A549 (cell line): ENCODE data around the gene CNTNAP5. TPM values are rescaled to one million over a fixed set of nuclear protein-coding genes. Genes with fewer than 3 reads are reported as not detected.

Experiments used
- ATAC-seq, 2 experiments: fragments of 200-7000 bp in 1 of 2; fragments of >200 bp in 1 of 2; cut with Nextera tagmentation in 1 of 2; cut with Tn5 transposase in 1 of 2; 3 replicates each; pipeline versions ENCODE4 v1.8.0 to v1.9.1; 2018 to 2020; ENCODE audit warnings: mild to moderate bottlenecking in 1 of 2, moderate library complexity in 1 of 2
- CTCF ChIA-PET: fragments of 300-600 bp; sonication (Branson Sonifier 250); formaldehyde crosslinking; extraction: SDS; loops from one replicate; lab custom pipeline; 2021; ENCODE audit warnings: antibody characterized with exemption, inconsistent platforms; lab: Yijun Ruan, JAX
- POLR2A ChIA-PET: fragments of 350-600 bp; formaldehyde crosslinking; extraction: SDS; loops from one replicate; lab custom pipeline; 2021; ENCODE audit warnings: antibody characterized with exemption, inconsistent platforms; lab: Yijun Ruan, JAX
- DNase-seq, 2 experiments: peaks; one replicate each; pipeline versions ENCODE4 v3.0.0 to v3.0.0-alpha.2; 2011 to 2016; ENCODE audit warnings: low read depth in 1 of 2, low spot score in 1 of 2
- FAIRE-seq: peaks from 2 replicates; lab custom pipeline; 2011; peaks lifted over from hg19 to GRCh38; lab: Jason Lieb, UNC
- H3K27ac ChIP-seq, 2 experiments: fragments of >200 bp; sonication (Bioruptor Twin); formaldehyde crosslinking; 3 replicates each; pipeline ENCODE4 v1.5.1; 2016 to 2017
- H3K4me1 ChIP-seq: fragments of >200 bp; sonication (Bioruptor Twin); formaldehyde crosslinking; 3 replicates; pipeline ENCODE4 v1.6.1; 2016
- H3K4me2 ChIP-seq: fragments of >200 bp; sonication (Bioruptor Twin); formaldehyde crosslinking; 3 replicates; pipeline ENCODE4 v1.6.1; 2016
- H3K4me3 ChIP-seq: fragments of >200 bp; sonication (Bioruptor Twin); formaldehyde crosslinking; 3 replicates; pipeline ENCODE4 v1.5.1; 2016
- H3K9me3 ChIP-seq: fragments of >200 bp; sonication (Bioruptor Twin); formaldehyde crosslinking; 3 replicates; pipeline ENCODE4 v1.6.1; 2016
- ATOH8 ChIP-seq: fragments of 250-450 bp; sonication (Bioruptor Pico); IDR thresholded peaks from 2 replicates; pipeline ENCODE4 v1.5.0; 2020; ENCODE audit warnings: low read depth, mild to moderate bottlenecking, moderate library complexity
- BHLHE40 ChIP-seq: IDR thresholded peaks from 2 replicates; pipeline ENCODE4 v1.6.1; 2012; ENCODE audit warnings: low read depth, low read length, inconsistent platforms
- CHD4 ChIP-seq: fragments of 200-600 bp; sonication (generic); IDR thresholded peaks from 2 replicates; pipeline ENCODE4 v1.6.1; 2016; ENCODE audit warnings: antibody characterized with exemption, mild to moderate bottlenecking, borderline replicate concordance
- CTCF ChIP-seq: fragments of >200 bp; sonication (Bioruptor Twin); formaldehyde crosslinking; IDR thresholded peaks from 3 replicates; pipeline ENCODE4 v1.5.1; 2016
- E2F6 ChIP-seq: IDR thresholded peaks from 2 replicates; pipeline ENCODE4 v1.6.1; 2012; ENCODE audit warnings: low read depth, borderline replicate concordance
- EHMT2 ChIP-seq: fragments of 200-600 bp; sonication (generic); IDR thresholded peaks from 2 replicates; pipeline ENCODE4 v1.6.1; 2016; ENCODE audit warnings: antibody characterized with exemption, low read depth, mild to moderate bottlenecking, moderate library complexity
- EP300 ChIP-seq, 2 experiments: fragments of >200 bp; sonication (Bioruptor Twin); formaldehyde crosslinking; IDR thresholded peaks; 2 replicates in 1 of 2; 3 replicates in 1 of 2; pipeline ENCODE4 v1.6.1; 2016 to 2017
- FOSB ChIP-seq: fragments of 250-450 bp; sonication (Bioruptor Pico); IDR thresholded peaks from 2 replicates; pipeline ENCODE4 v1.5.0; 2020; ENCODE audit warnings: mild to moderate bottlenecking, moderate library complexity
- GATA3 ChIP-seq: IDR thresholded peaks from 2 replicates; pipeline ENCODE4 v1.6.1; 2012; ENCODE audit warnings: borderline replicate concordance
- HES2 ChIP-seq: fragments of >200 bp; sonication (Bioruptor Twin); formaldehyde crosslinking; IDR thresholded peaks from 2 replicates; pipeline ENCODE4 v1.6.1; 2016
- HEYL ChIP-seq: fragments of 250-450 bp; sonication (Bioruptor Pico); IDR thresholded peaks from 2 replicates; pipeline ENCODE4 v1.8.0; 2021; ENCODE audit warnings: mild to moderate bottlenecking, moderate library complexity
- HOXB5 ChIP-seq: fragments of 250-450 bp; sonication (Bioruptor Pico); IDR thresholded peaks from 2 replicates; pipeline ENCODE4 v1.5.0; 2020; ENCODE audit warnings: mild to moderate bottlenecking, moderate library complexity
- JUNB ChIP-seq: fragments of >200 bp; sonication (Bioruptor Twin); formaldehyde crosslinking; IDR thresholded peaks from 2 replicates; pipeline ENCODE4 v1.6.1; 2016
- MAFK ChIP-seq: fragments of 450-650 bp; IDR thresholded peaks from 2 replicates; pipeline ENCODE4 v1.6.1; 2014; ENCODE audit not compliant: partially characterized antibody
- NFE2L2 ChIP-seq: fragments of 150-350 bp; conservative IDR thresholded peaks from 2 replicates; pipeline ENCODE4 v1.6.1; 2014; ENCODE audit warnings: low read length
- NR3C1 ChIP-seq: fragments of >200 bp; sonication (Bioruptor Twin); formaldehyde crosslinking; IDR thresholded peaks from 3 replicates; pipeline ENCODE4 v1.6.1; 2017
- RAD21 ChIP-seq, 2 experiments: fragments of >200 bp in 1 of 2; sonication (Bioruptor Twin) in 1 of 2; formaldehyde crosslinking in 1 of 2; IDR thresholded peaks in 1 of 2; conservative IDR thresholded peaks in 1 of 2; 2 replicates in 1 of 2; 3 replicates in 1 of 2; pipeline ENCODE4 v1.6.1; 2012 to 2018; ENCODE audit warnings: inconsistent platforms in 1 of 2
- REST ChIP-seq: fragments of 200-600 bp; sonication (generic); IDR thresholded peaks from 2 replicates; pipeline ENCODE4 v1.6.1; 2016; ENCODE audit warnings: antibody characterized with exemption, mild to moderate bottlenecking, moderate library complexity
- RNF2 ChIP-seq: fragments of 200-600 bp; sonication (generic); IDR thresholded peaks from 2 replicates; pipeline ENCODE4 v1.6.1; 2016; ENCODE audit warnings: low read depth, mild to moderate bottlenecking, antibody characterized with exemption, moderate library complexity, borderline replicate concordance
- SREBF2 ChIP-seq: fragments of 450-650 bp; IDR thresholded peaks from 2 replicates; pipeline ENCODE4 v1.6.1; 2014; ENCODE audit warnings: mild to moderate bottlenecking, moderate library complexity
- TFCP2L1 ChIP-seq: fragments of 250-450 bp; sonication (Bioruptor Pico); IDR thresholded peaks from 2 replicates; pipeline ENCODE4 v1.5.0; 2021; ENCODE audit warnings: mild to moderate bottlenecking
- TP53 ChIP-seq: fragments of 250-450 bp; sonication (Bioruptor Pico); IDR thresholded peaks from 2 replicates; pipeline ENCODE4 v1.5.0; 2021; ENCODE audit warnings: mild to moderate bottlenecking, moderate library complexity
- ZC3H11A ChIP-seq: fragments of 450-650 bp; IDR thresholded peaks from 2 replicates; pipeline ENCODE4 v1.6.1; 2014; ENCODE audit warnings: antibody characterized with exemption, mild to moderate bottlenecking
- ZSCAN20 ChIP-seq: fragments of 250-450 bp; sonication (Bioruptor Pico); IDR thresholded peaks from 2 replicates; pipeline ENCODE4 v1.8.0; 2022; ENCODE audit warnings: mild to moderate bottlenecking, moderate library complexity
- WGBS: methylation state at CpG from one replicate; pipeline ENCODE4 v1.1.6; 2017; ENCODE audit errors: missing lambda C conversion rate; 5-methylcytosine and 5-hydroxymethylcytosine counted together
- polyA plus RNA-seq, 4 experiments: library from polyadenylated mRNA; depleted of rRNA in 3 of 4; stranded (reverse); fragments of >200 nt; fragmentation: RNase III in 1 of 4; extraction: RNeasy Plus Mini Kit Qiagen cat#74134 plus additional on column Dnase treatment in 1 of 4; gene quantifications; 2 replicates in 3 of 4; 3 replicates in 1 of 4; pipeline ENCODE4 v1.2.3, GENCODE V29; 2011 to 2017

Gene CNTNAP5
- polyA plus RNA-seq, 2 of the 4 experiments (the other 2 are of a cell fraction), result not detected

GRCh38 chr2:124316133-124316532, 291.0 kb downstream of the CNTNAP5 start:
- FAIRE-seq (no peak), DNase-seq (no peak), ATAC-seq (no peak)
- Histone ChIP-seq H3K27ac (no peak overlapping the region), H3K4me1 (no peaks in the 10 kb centered on the region), H3K9me3 (no peaks in the 10 kb centered on the region; the same call in 2 of the 3 replicates), H3K4me3 (no peak overlapping the region), H3K4me2 (no peak overlapping the region)
- TF ChIP-seq HES2, result no peak
- no peak for TF ChIP-seq E2F6
- TF ChIP-seq ATOH8 (CRISPR knock-in tag), result no peak
- TF ChIP-seq RNF2, result no peak
- TF ChIP-seq TP53, result no peak
- no peak for TF ChIP-seq HEYL (CRISPR knock-in tag)
- no peak for TF ChIP-seq ZC3H11A
- no peak for TF ChIP-seq SREBF2
- 0% methylated on average over 3 of the region's 3 CpGs for WGBS
- ChIA-PET POLR2A (no interaction called here), CTCF (no interaction called here)

- DNase-seq (no peak), ATAC-seq (no peak), FAIRE-seq (no peak)
- Histone ChIP-seq H3K4me2 (no peak overlapping the region), H3K27ac (no peak overlapping the region), H3K4me1 (no peaks in the 10 kb centered on the region), H3K9me3 (no peaks in the 10 kb centered on the region; the same call in 2 of the 3 replicates), H3K4me3 (no peak overlapping the region)
- TF ChIP-seq BHLHE40, result no peak
- TF ChIP-seq NFE2L2, result no peak
- no peak for TF ChIP-seq GATA3
- TF ChIP-seq MAFK, result no peak
- TF ChIP-seq HOXB5 (CRISPR knock-in tag), result no peak
- TF ChIP-seq EP300 (IDR thresholded peaks at IDR 0.05), result no peak
- no peak for TF ChIP-seq CTCF
- no peak for TF ChIP-seq ATOH8 (CRISPR knock-in tag)
- no peak for TF ChIP-seq JUNB
- no peak for TF ChIP-seq NR3C1
- TF ChIP-seq EHMT2, result no peak
- TF ChIP-seq TFCP2L1 (CRISPR knock-in tag), result no peak
- TF ChIP-seq ZC3H11A, result no peak
- no peak for TF ChIP-seq CHD4
- no peak for TF ChIP-seq FOSB (CRISPR knock-in tag)
- no peak for TF ChIP-seq ZSCAN20 (CRISPR knock-in tag)
- TF ChIP-seq RAD21 (conservative IDR thresholded peaks at IDR 0.05 in 1 of 2, IDR thresholded peaks at IDR 0.05 in 1 of 2), result no peak
- TF ChIP-seq REST, result no peak
- POLR2A ChIA-PET, result no interaction called here
- 0% methylated on average over 5 of the region's 5 CpGs for WGBS
- CTCF ChIA-PET, result no interaction called here
These were observed 292.0 kb downstream of the CNTNAP5 start for GRCh38 chr2:124316881-124317605.
